Measurements from ENCODE around the gene MITF. TPM values are rescaled to one million over a fixed set of nuclear protein-coding genes. Genes with fewer than 3 reads are reported as not detected.

Gene MITF
- total RNA-seq, 1 donor from 2014 or later: 0.25 TPM

- Mint-ChIP-seq H3K9me3 (ENCODE audit: unreplicated experiment) (no peaks in the 10 kb centered on the region), H3K27me3 (ENCODE audit: unreplicated experiment) (peaks cover 6% of the 10 kb centered on the region), H3K27ac (ENCODE audit: unreplicated experiment) (no peak overlapping the region), H3K4me1 (ENCODE audit: low read depth, unreplicated experiment) (no peaks in the 10 kb centered on the region), H3K36me3 (ENCODE audit: unreplicated experiment) (no peaks in the 10 kb centered on the region), H3K4me3 (ENCODE audit: unreplicated experiment) (no peak overlapping the region)
- DNase-seq: no peak
- TF ChIP-seq CTCF (IDR thresholded peaks at IDR 0.05; ENCODE audit: partially characterized antibody, unreplicated experiment): no peak
These were observed 42.9 kb upstream of the MITF start for GRCh38 chr3:69696367-69696766.

GRCh38 chr3:69697381-69697780, 41.9 kb upstream of the MITF start:
- Mint-ChIP-seq H3K4me1 (ENCODE audit: low read depth, unreplicated experiment) (no peaks in the 10 kb centered on the region), H3K36me3 (ENCODE audit: unreplicated experiment) (no peaks in the 10 kb centered on the region), H3K27me3 (ENCODE audit: unreplicated experiment) (peaks cover 6% of the 10 kb centered on the region), H3K4me3 (ENCODE audit: unreplicated experiment) (no peak overlapping the region), H3K27ac (ENCODE audit: unreplicated experiment) (no peak overlapping the region), H3K9me3 (ENCODE audit: unreplicated experiment) (peaks cover 2% of the 10 kb centered on the region)
- DNase-seq: no peak
- TF ChIP-seq CTCF (IDR thresholded peaks at IDR 0.05; ENCODE audit: partially characterized antibody, unreplicated experiment): no peak

GRCh38 chr3:69698728-69699127, 40.5 kb upstream of the MITF start:
- Mint-ChIP-seq H3K36me3 (ENCODE audit: unreplicated experiment) (no peaks in the 10 kb centered on the region), H3K4me1 (ENCODE audit: low read depth, unreplicated experiment) (no peaks in the 10 kb centered on the region), H3K27ac (ENCODE audit: unreplicated experiment) (no peak overlapping the region), H3K9me3 (ENCODE audit: unreplicated experiment) (peaks cover 2% of the 10 kb centered on the region), H3K4me3 (ENCODE audit: unreplicated experiment) (no peak overlapping the region), H3K27me3 (ENCODE audit: unreplicated experiment) (peaks cover 6% of the 10 kb centered on the region)
- DNase-seq: no peak
- TF ChIP-seq CTCF (IDR thresholded peaks at IDR 0.05; ENCODE audit: partially characterized antibody, unreplicated experiment): no peak

- Mint-ChIP-seq H3K36me3 (ENCODE audit: unreplicated experiment) (no peaks in the 10 kb centered on the region), H3K27ac (ENCODE audit: unreplicated experiment) (no peak overlapping the region), H3K27me3 (ENCODE audit: unreplicated experiment) (peaks cover 6% of the 10 kb centered on the region), H3K4me3 (ENCODE audit: unreplicated experiment) (no peak overlapping the region), H3K9me3 (ENCODE audit: unreplicated experiment) (peaks cover 2% of the 10 kb centered on the region), H3K4me1 (ENCODE audit: low read depth, unreplicated experiment) (no peaks in the 10 kb centered on the region)
- no peak for TF ChIP-seq CTCF (IDR thresholded peaks at IDR 0.05; ENCODE audit: partially characterized antibody, unreplicated experiment)
- DNase-seq: no peak
These were observed 40.1 kb upstream of the MITF start for GRCh38 chr3:69699183-69699582.

GRCh38 chr3:69700949-69701348, 38.3 kb upstream of the MITF start:
- no peak for DNase-seq
- no peaks in the 10 kb centered on the region for H3K4me1 Mint-ChIP-seq (ENCODE audit: low read depth, unreplicated experiment)
- no peak for TF ChIP-seq CTCF (IDR thresholded peaks at IDR 0.05; ENCODE audit: partially characterized antibody, unreplicated experiment)
- no peak overlapping the region for H3K4me3 Mint-ChIP-seq (ENCODE audit: unreplicated experiment)
- H3K9me3 Mint-ChIP-seq (ENCODE audit: unreplicated experiment): peaks cover 2% of the 10 kb centered on the region
- no peaks in the 10 kb centered on the region for H3K36me3 Mint-ChIP-seq (ENCODE audit: unreplicated experiment)
- H3K27ac Mint-ChIP-seq (ENCODE audit: unreplicated experiment): no peak overlapping the region
- H3K27me3 Mint-ChIP-seq (ENCODE audit: unreplicated experiment): peaks cover 6% of the 10 kb centered on the region
